GM23248 (cell line): ENCODE measurements around the gene PTPRA.

Source experiments
- EZH2 ChIP-seq: fragments of 200-600 bp; sonication (generic); IDR thresholded peaks from 2 replicates; pipeline ENCODE4 v1.6.1; 2018; ENCODE audit warnings: antibody characterized with exemption, mild to moderate bottlenecking; ENCODE audit not compliant: insufficient read depth, poor library complexity, severe bottlenecking
- EZH2phosphoT487 ChIP-seq: fragments of 200-600 bp; sonication (generic); IDR thresholded peaks from 2 replicates; pipeline ENCODE4 v1.6.1; 2018; ENCODE audit warnings: antibody characterized with exemption, moderate library complexity, mild to moderate bottlenecking, low read depth; ENCODE audit not compliant: insufficient read depth

GRCh38 chr20:2993250-2993649 is 120.0 kb downstream of the PTPRA start:
- TF ChIP-seq EZH2phosphoT487, result no peak
- TF ChIP-seq EZH2, result no peak
